Liver (tissue), 9 donors: Measurements from ENCODE around the gene IL1R2. TPM values are rescaled to one million over a fixed set of nuclear protein-coding genes. Genes with fewer than 3 reads are reported as not detected.

Experiments
- DNase-seq: peaks from one replicate; pipeline ENCODE4 v3.0.0-alpha.2; 2017; ENCODE audit warnings: low spot score
- H3K27ac ChIP-seq, 2 donors: one replicate each; pipeline ENCODE4 v1.7.0; 2013; ENCODE audit warnings: inconsistent platforms in 2 of 2, low read length in 2 of 2, control low read depth in 1 of 2, low read depth in 1 of 2, mild to moderate bottlenecking in 1 of 2
- H3K27me3 ChIP-seq, 4 donors: one replicate each; pipeline versions ENCODE4 v1.6.1 to v1.7.0; 2013; ENCODE audit warnings: low read length in 3 of 4, inconsistent platforms in 1 of 4, mild to moderate bottlenecking in 1 of 4, moderate library complexity in 1 of 4; ENCODE audit not compliant: control insufficient read depth in 4 of 4, insufficient read depth in 4 of 4
- H3K36me3 ChIP-seq, 4 donors: one replicate each; pipeline versions ENCODE4 v1.6.1 to v1.7.0; 2013; ENCODE audit warnings: low read length in 3 of 4, mild to moderate bottlenecking in 3 of 4, low read depth in 1 of 4, moderate library complexity in 1 of 4; ENCODE audit not compliant: control insufficient read depth in 4 of 4, insufficient read depth in 3 of 4
- H3K4me1 ChIP-seq, 4 donors: one replicate each; pipeline versions ENCODE4 v1.6.1 to v1.7.0; 2013; ENCODE audit warnings: low read length in 3 of 4, mild to moderate bottlenecking in 3 of 4, moderate library complexity in 1 of 4; ENCODE audit not compliant: control insufficient read depth in 4 of 4, insufficient read depth in 4 of 4
- H3K4me3 ChIP-seq, 3 donors: one replicate each; pipeline versions ENCODE4 v1.6.1 to v1.7.0; 2013; ENCODE audit warnings: low read length in 3 of 3, control low read depth in 1 of 3, low read depth in 1 of 3, mild to moderate bottlenecking in 1 of 3
- H3K9ac ChIP-seq, 2 donors: one replicate each; pipeline ENCODE4 v1.7.0; 2013; ENCODE audit warnings: low read length in 2 of 2, mild to moderate bottlenecking in 2 of 2, moderate library complexity in 2 of 2, control low read depth in 1 of 2, low read depth in 1 of 2
- H3K9me3 ChIP-seq, 4 donors: one replicate each; pipeline versions ENCODE4 v1.6.1 to v1.7.0; 2013; ENCODE audit warnings: low read length in 3 of 4; ENCODE audit not compliant: control insufficient read depth in 4 of 4
- EGR1 ChIP-seq, 2 donors: IDR thresholded peaks; 2 replicates each; pipeline ENCODE4 v1.6.1; 2016 to 2018; ENCODE audit warnings: antibody characterized with exemption in 2 of 2, low read depth in 2 of 2
- FOXA1 ChIP-seq: IDR thresholded peaks from 2 replicates; pipeline ENCODE4 v1.6.1; 2016; ENCODE audit warnings: antibody characterized with exemption
- FOXA2 ChIP-seq: IDR thresholded peaks from 2 replicates; pipeline ENCODE4 v1.6.1; 2016; ENCODE audit warnings: antibody characterized with exemption
- GABPA ChIP-seq, 2 donors: IDR thresholded peaks in 1 of 2; conservative IDR thresholded peaks in 1 of 2; 2 replicates each; pipeline ENCODE4 v1.6.1; 2016; ENCODE audit warnings: antibody characterized with exemption in 2 of 2, mild to moderate bottlenecking in 1 of 2, moderate library complexity in 1 of 2
- HNF4A ChIP-seq, 2 donors: conservative IDR thresholded peaks; 2 replicates each; pipeline ENCODE4 v1.6.1; 2016; ENCODE audit warnings: antibody characterized with exemption in 2 of 2, mild to moderate bottlenecking in 2 of 2
- HNF4G ChIP-seq: IDR thresholded peaks from 2 replicates; pipeline ENCODE4 v1.6.1; 2016; ENCODE audit warnings: antibody characterized with exemption
- JUND ChIP-seq, 2 donors: IDR thresholded peaks; 2 replicates each; pipeline ENCODE4 v1.6.1; 2016; ENCODE audit warnings: antibody characterized with exemption in 2 of 2
- NR2F2 ChIP-seq: IDR thresholded peaks from 2 replicates; pipeline ENCODE4 v1.6.1; 2016; ENCODE audit warnings: antibody characterized with exemption
- RAD21 ChIP-seq, 2 donors: IDR thresholded peaks; 2 replicates each; pipeline ENCODE4 v1.6.1; 2016; ENCODE audit warnings: antibody characterized with exemption in 2 of 2, mild to moderate bottlenecking in 2 of 2
- RXRA ChIP-seq, 2 donors: IDR thresholded peaks; 2 replicates each; pipeline ENCODE4 v1.6.1; 2017 to 2018; ENCODE audit warnings: antibody characterized with exemption in 2 of 2, mild to moderate bottlenecking in 1 of 2
- SP1 ChIP-seq: IDR thresholded peaks from 2 replicates; pipeline ENCODE4 v1.6.1; 2018; ENCODE audit warnings: antibody characterized with exemption, mild to moderate bottlenecking
- TAF1 ChIP-seq: conservative IDR thresholded peaks from 2 replicates; pipeline ENCODE4 v1.6.1; 2016; ENCODE audit warnings: antibody characterized with exemption, mild to moderate bottlenecking
- YY1 ChIP-seq: IDR thresholded peaks from 2 replicates; pipeline ENCODE4 v1.6.1; 2016; ENCODE audit warnings: antibody characterized with exemption, mild to moderate bottlenecking
- WGBS: extraction: QIAGEN DNeasy Blood & Tissue Kit; methylation state at CpG from one replicate; pipeline ENCODE4 v1.1.7; 2013; 5-methylcytosine and 5-hydroxymethylcytosine counted together
- polyA plus RNA-seq, 2 donors: library from polyadenylated mRNA; stranded (reverse) in 1 of 2; unstranded in 1 of 2; fragments of 200-250 nt in 1 of 2; fragments of >200 nt in 1 of 2; fragmentation: Nextera tagmentation in 1 of 2; extraction: Ambion mirVana in 1 of 2; gene quantifications; one replicate each; pipeline versions ENCODE4 v1.2.1 to v1.2.3, GENCODE V29; 2013 to 2015
- total RNA-seq, 2 donors: library from RNA; depleted of rRNA; stranded (reverse); fragments of >200 nt; gene quantifications; one replicate each; pipeline ENCODE4 v1.2.3, GENCODE V29; 2014
- TF ChIP-seq, protein P1 (sequence below): IDR thresholded peaks from 2 replicates; pipeline ENCODE4 v1.6.1; 2016; ENCODE audit warnings: antibody characterized with exemption
- TF ChIP-seq, protein P2 (sequence below): fragments of 150-350 bp; IDR thresholded peaks from 2 replicates; pipeline ENCODE4 v1.5.1; 2017; ENCODE audit warnings: improper control_type of control experiment, low read depth, low read length; ENCODE audit not compliant: missing input control
- TF ChIP-seq, protein P3 (sequence below): IDR thresholded peaks from 2 replicates; pipeline ENCODE4 v1.6.1; 2016; ENCODE audit warnings: antibody characterized with exemption
- TF ChIP-seq, protein P4 (sequence below): IDR thresholded peaks from 2 replicates; pipeline ENCODE4 v1.6.1; 2016; ENCODE audit warnings: antibody characterized with exemption
- TF ChIP-seq, protein P5 (sequence below): IDR thresholded peaks from 2 replicates; pipeline ENCODE4 v1.6.1; 2016; ENCODE audit warnings: antibody characterized with exemption, mild to moderate bottlenecking
- donor health status: healthy.
- donor health status: healthy.
- donor health status: healthy.
- donor health status: healthy.
- donor health status: healthy.

Gene IL1R2
- total and polyA plus RNA-seq, 4 donors, result 3.7 to 28.2 (median 7.3) TPM

DNA sequence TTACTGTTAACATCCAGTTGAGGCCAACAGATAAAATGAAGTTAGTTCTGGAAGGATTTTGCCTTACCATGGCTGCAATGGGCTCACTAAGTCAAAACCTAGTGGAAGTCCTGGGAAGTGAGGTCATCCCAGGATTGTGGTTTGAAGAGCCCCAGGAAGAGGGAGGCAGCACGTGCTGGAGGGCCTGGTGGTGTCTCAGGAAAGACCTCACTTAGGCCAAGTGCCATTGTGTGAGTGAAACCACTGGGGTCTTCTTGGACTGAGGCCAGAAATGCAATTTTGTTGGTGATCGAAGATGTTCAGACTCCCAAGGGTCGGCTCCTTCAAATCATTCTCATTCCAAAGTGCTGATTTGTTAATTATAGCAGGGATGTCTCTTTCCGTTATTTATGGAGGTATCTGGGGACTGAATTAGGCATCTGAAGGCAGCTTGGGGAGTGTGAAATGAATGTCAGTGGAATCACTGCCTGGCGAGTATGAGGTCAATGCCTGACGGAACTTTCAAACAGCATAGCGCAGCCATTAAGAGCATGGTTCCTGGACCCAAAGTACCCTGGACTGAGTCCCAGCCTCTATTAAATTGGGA is 60.0 kb downstream of the IL1R2 start:
- H3K36me3 ChIP-seq, result no peaks in the 10 kb centered on the region
- 80% methylated on average over 7 of the region's 7 CpGs for WGBS
- no peak for DNase-seq
- peak overlapping the region; percentile 85 for H3K27ac ChIP-seq
- H3K4me3 ChIP-seq, result no peak overlapping the region
- peaks cover 5 to 40% (median 27%) of the 10 kb centered on the region in 4 donors for H3K4me1 ChIP-seq
- no peaks in the 10 kb centered on the region for H3K9me3 ChIP-seq
- peak; percentile 36 to 41 for TF ChIP-seq RXRA (IDR thresholded peaks at IDR 0.05)
- TF ChIP-seq, protein P1, sequence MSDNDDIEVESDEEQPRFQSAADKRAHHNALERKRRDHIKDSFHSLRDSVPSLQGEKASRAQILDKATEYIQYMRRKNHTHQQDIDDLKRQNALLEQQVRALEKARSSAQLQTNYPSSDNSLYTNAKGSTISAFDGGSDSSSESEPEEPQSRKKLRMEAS, result no peak
- H3K27me3 ChIP-seq, result no peaks in the 10 kb centered on the region
- H3K9ac ChIP-seq, result no peak overlapping the region

DNA sequence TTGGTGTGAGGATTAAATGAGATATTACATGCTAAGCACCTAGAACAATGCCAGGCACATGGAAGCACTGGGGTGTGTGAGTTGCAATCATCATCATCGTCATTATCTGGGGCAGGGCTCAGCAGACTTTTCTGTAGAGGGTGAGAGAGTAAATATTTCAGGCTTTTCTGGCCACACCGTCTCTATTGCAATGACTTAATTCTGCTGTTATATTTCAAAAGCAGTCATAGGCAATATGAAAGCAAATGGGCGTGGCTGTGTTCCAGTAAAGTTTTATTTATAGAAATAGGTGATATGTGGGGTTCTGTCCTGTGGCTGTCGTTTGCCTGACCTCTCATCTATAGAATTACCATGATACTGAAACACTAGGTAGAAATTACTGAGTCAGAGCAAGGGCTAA is 60.6 kb downstream of the IL1R2 start:
- H3K9ac ChIP-seq, result no peak overlapping the region
- no peak overlapping the region for H3K4me3 ChIP-seq
- TF ChIP-seq EGR1 (IDR thresholded peaks at IDR 0.05; ENCODE audit: low read depth in 2 of 2), result no peak
- no peak for TF ChIP-seq RAD21 (IDR thresholded peaks at IDR 0.05)
- no peak for TF ChIP-seq NR2F2
- no peak for TF ChIP-seq HNF4G
- TF ChIP-seq, protein P2, sequence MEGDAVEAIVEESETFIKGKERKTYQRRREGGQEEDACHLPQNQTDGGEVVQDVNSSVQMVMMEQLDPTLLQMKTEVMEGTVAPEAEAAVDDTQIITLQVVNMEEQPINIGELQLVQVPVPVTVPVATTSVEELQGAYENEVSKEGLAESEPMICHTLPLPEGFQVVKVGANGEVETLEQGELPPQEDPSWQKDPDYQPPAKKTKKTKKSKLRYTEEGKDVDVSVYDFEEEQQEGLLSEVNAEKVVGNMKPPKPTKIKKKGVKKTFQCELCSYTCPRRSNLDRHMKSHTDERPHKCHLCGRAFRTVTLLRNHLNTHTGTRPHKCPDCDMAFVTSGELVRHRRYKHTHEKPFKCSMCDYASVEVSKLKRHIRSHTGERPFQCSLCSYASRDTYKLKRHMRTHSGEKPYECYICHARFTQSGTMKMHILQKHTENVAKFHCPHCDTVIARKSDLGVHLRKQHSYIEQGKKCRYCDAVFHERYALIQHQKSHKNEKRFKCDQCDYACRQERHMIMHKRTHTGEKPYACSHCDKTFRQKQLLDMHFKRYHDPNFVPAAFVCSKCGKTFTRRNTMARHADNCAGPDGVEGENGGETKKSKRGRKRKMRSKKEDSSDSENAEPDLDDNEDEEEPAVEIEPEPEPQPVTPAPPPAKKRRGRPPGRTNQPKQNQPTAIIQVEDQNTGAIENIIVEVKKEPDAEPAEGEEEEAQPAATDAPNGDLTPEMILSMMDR, result no peak
- TF ChIP-seq, protein P1, result no peak
- TF ChIP-seq GABPA (IDR thresholded peaks at IDR 0.05 in 1 of 2, conservative IDR thresholded peaks at IDR 0.05 in 1 of 2), result no peak
- no peak for TF ChIP-seq FOXA2
- no peak for TF ChIP-seq YY1
- TF ChIP-seq FOXA1, result no peak
- TF ChIP-seq, protein P3, sequence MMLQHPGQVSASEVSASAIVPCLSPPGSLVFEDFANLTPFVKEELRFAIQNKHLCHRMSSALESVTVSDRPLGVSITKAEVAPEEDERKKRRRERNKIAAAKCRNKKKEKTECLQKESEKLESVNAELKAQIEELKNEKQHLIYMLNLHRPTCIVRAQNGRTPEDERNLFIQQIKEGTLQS, result no peak
- TF ChIP-seq JUND (IDR thresholded peaks at IDR 0.05), result no peak
- TF ChIP-seq, protein P4, sequence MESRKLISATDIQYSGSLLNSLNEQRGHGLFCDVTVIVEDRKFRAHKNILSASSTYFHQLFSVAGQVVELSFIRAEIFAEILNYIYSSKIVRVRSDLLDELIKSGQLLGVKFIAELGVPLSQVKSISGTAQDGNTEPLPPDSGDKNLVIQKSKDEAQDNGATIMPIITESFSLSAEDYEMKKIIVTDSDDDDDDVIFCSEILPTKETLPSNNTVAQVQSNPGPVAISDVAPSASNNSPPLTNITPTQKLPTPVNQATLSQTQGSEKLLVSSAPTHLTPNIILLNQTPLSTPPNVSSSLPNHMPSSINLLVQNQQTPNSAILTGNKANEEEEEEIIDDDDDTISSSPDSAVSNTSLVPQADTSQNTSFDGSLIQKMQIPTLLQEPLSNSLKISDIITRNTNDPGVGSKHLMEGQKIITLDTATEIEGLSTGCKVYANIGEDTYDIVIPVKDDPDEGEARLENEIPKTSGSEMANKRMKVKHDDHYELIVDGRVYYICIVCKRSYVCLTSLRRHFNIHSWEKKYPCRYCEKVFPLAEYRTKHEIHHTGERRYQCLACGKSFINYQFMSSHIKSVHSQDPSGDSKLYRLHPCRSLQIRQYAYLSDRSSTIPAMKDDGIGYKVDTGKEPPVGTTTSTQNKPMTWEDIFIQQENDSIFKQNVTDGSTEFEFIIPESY, result no peak
- no peak for TF ChIP-seq TAF1
- TF ChIP-seq, protein P5, sequence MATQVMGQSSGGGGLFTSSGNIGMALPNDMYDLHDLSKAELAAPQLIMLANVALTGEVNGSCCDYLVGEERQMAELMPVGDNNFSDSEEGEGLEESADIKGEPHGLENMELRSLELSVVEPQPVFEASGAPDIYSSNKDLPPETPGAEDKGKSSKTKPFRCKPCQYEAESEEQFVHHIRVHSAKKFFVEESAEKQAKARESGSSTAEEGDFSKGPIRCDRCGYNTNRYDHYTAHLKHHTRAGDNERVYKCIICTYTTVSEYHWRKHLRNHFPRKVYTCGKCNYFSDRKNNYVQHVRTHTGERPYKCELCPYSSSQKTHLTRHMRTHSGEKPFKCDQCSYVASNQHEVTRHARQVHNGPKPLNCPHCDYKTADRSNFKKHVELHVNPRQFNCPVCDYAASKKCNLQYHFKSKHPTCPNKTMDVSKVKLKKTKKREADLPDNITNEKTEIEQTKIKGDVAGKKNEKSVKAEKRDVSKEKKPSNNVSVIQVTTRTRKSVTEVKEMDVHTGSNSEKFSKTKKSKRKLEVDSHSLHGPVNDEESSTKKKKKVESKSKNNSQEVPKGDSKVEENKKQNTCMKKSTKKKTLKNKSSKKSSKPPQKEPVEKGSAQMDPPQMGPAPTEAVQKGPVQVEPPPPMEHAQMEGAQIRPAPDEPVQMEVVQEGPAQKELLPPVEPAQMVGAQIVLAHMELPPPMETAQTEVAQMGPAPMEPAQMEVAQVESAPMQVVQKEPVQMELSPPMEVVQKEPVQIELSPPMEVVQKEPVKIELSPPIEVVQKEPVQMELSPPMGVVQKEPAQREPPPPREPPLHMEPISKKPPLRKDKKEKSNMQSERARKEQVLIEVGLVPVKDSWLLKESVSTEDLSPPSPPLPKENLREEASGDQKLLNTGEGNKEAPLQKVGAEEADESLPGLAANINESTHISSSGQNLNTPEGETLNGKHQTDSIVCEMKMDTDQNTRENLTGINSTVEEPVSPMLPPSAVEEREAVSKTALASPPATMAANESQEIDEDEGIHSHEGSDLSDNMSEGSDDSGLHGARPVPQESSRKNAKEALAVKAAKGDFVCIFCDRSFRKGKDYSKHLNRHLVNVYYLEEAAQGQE, result no peak
- no peak for TF ChIP-seq RXRA (IDR thresholded peaks at IDR 0.05)
- no peak for TF ChIP-seq HNF4A (conservative IDR thresholded peaks at IDR 0.05)
- TF ChIP-seq SP1, result no peak
- H3K27ac ChIP-seq, result peak overlapping the region in 1 of 2 donors; percentile 85
- H3K27me3 ChIP-seq, result no peaks in the 10 kb centered on the region
- no peaks in the 10 kb centered on the region for H3K36me3 ChIP-seq
- no peaks in the 10 kb centered on the region for H3K9me3 ChIP-seq
- peaks cover 5 to 41% (median 27%) of the 10 kb centered on the region in 4 donors for H3K4me1 ChIP-seq
- 57% methylated on average over 4 of the region's 4 CpGs for WGBS
- DNase-seq, result no peak
